AG04450 (cell line): ENCODE data around the gene ITGA7. TPM values are rescaled to one million over a fixed set of nuclear protein-coding genes. Genes with fewer than 3 reads are reported as not detected.

Experiments
- CTCF ChIA-PET: fragments of 300-600, 350-600 bp; formaldehyde crosslinking; extraction: SDS; loops from one replicate; lab custom pipeline; 2022; ENCODE audit warnings: antibody characterized with exemption, inconsistent platforms; lab: Charles Lee
- POLR2A ChIA-PET: fragments of 350-600 bp; formaldehyde crosslinking; extraction: SDS; loops from one replicate; lab custom pipeline; 2021; ENCODE audit warnings: antibody characterized with exemption, inconsistent platforms; lab: Yijun Ruan, JAX
- DNase-seq: peaks from one replicate; pipeline ENCODE4 v3.0.0-alpha.2; 2011; ENCODE audit warnings: low read depth, low spot score
- H3K27ac ChIP-seq: one replicate; pipeline ENCODE4 v1.5.1; 2012; ENCODE audit warnings: low read depth, low read length, control low read depth
- H3K27me3 ChIP-seq: one replicate; pipeline ENCODE4 v1.6.0; 2012; ENCODE audit warnings: low read length; ENCODE audit not compliant: control insufficient read depth, insufficient read depth
- H3K4me3 ChIP-seq: 2 replicates; pipeline ENCODE4 v1.5.1; 2011; ENCODE audit warnings: mild to moderate bottlenecking, low read depth, low read length, control low read depth
- H3K9me3 ChIP-seq: 2 replicates; pipeline ENCODE4 v1.5.1; 2012; ENCODE audit warnings: low read length; ENCODE audit not compliant: control insufficient read depth, insufficient read depth
- CTCF ChIP-seq: IDR thresholded peaks from 2 replicates; pipeline ENCODE4 v1.5.1; 2011; ENCODE audit warnings: low read depth, low read length, control low read depth, inconsistent platforms
- polyA plus RNA-seq: library from polyadenylated mRNA; depleted of rRNA; stranded (reverse); fragments of >200 nt; gene quantifications from 2 replicates; pipeline ENCODE4 v1.2.3, GENCODE V29; 2011

ITGA7 gene
- polyA plus RNA-seq, 1 experiment = 9.1 TPM

- ChIA-PET POLR2A (no interaction called here), CTCF (no interaction called here)
- no peak for TF ChIP-seq CTCF
- H3K9me3 ChIP-seq = no peaks in the 10 kb centered on the region; the same call in 1 of the 2 replicates
- no peak overlapping the region for H3K27ac ChIP-seq
- no peak overlapping the region for H3K4me3 ChIP-seq
- DNase-seq = no peak
- H3K27me3 ChIP-seq = peaks cover 3% of the 10 kb centered on the region
These were observed 4.4 kb downstream of the ITGA7 start for GRCh38 chr12:55703288-55703687.

DNA sequence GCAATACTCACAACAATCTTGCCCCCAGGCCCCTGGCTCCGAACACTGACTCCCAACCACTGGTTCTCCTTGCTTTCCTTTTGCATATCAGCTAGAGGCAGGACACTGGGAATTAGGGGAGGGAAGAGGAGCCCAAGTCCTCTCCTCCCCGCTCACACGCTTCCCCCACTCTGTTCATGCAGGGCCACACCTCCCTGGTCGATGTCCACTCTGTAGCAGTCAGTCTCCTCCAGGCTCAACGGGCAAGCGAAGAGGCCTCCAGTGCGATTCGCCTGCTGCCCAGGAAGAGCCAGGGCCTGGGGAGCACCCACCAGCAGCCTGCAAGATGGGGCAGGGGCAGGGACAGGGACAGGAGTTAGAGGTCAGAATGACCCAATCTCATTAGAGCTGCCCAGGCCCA is 4.8 kb downstream of the ITGA7 start:
- Histone ChIP-seq H3K27ac (no peak overlapping the region), H3K4me3 (no peak overlapping the region), H3K9me3 (no peaks in the 10 kb centered on the region; the same call in 1 of the 2 replicates), H3K27me3 (peaks cover 3% of the 10 kb centered on the region)
- no peak for TF ChIP-seq CTCF
- ChIA-PET CTCF (no interaction called here), POLR2A (no interaction called here)
- no peak for DNase-seq

DNA sequence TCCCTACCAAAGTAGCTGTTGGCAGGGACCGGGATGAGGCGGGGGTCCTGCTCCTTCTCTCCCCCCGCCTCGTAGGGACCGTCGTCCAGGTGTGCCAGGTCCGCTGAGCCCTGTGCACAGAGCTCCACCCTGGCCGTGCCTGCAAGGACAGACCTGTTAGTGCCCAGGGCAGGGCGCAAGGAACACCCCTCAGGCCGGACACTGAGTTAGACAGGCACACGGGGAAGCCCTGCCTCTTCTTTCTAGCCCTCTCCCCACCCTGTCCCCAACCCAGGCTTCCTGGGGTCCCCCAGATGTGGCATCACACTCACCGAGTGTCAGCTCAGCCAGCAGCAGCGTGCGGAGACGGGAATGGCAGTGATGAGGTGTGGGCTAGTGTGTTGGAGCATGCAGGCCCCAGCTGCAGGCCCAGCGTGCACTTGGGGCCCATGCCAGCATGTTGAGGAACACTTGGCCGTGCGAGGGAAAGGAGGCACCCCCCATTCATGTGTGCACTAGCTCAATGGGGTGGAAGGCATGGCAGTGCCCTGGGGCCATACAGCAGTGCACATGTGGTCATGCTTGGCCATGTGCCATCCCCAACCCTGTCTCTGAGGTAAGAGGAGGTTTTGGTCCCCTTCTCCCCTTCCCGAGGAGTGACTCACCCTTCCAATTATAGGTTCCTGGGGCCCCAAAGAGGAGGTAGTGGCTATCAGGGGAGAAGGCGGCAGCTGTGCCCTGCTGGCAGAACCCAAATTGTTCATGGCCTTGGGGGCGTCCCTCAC is 7.3 kb downstream of the ITGA7 start:
- H3K4me3 ChIP-seq = no peak overlapping the region
- DNase-seq = no peak
- H3K9me3 ChIP-seq = no peaks in the 10 kb centered on the region
- ChIA-PET CTCF (no interaction called here), POLR2A (interaction anchor here (0.6 kb wide), 1 partner anchor 85 kb away, joined by 3 read pairs; no protein-coding TSS in a partner anchor)
- no peak overlapping the region for H3K27ac ChIP-seq
- no peak for TF ChIP-seq CTCF
- peaks cover 2% of the 10 kb centered on the region for H3K27me3 ChIP-seq

DNA sequence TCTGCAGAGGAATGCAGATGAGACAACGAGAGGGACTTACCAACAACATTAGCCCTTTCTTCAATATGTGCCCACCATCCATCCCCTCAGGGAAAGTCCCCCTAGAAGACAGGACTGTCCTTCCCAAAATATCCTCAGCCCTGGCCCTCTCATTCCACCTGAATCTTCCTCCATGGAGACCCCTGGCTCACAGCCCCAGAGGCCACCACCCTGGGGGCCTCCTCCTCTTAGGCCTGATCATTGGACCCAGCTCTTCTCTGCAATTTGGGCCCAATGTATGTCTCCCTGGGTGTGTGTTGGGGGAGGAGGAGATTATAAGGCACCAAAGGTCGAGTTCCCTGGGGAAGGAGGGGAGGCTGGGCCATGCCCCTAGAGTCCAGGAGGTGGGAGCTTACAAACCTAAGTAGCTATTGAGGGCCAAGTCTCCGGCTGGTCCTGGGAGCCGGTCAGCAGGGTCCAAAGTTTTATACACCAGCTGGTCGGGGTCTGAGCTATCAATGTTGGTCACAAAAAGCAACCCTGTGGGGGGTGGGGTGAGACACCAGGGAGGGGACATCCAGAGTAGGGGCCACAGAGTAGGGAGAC is 8.1 kb downstream of the ITGA7 start:
- H3K27me3 ChIP-seq = peaks cover 2% of the 10 kb centered on the region
- DNase-seq = no peak
- H3K4me3 ChIP-seq = no peak overlapping the region
- TF ChIP-seq CTCF = no peak
- ChIA-PET CTCF (no interaction called here), POLR2A (no interaction called here)
- H3K27ac ChIP-seq = no peak overlapping the region
- no peaks in the 10 kb centered on the region for H3K9me3 ChIP-seq

- no peak overlapping the region for H3K27ac ChIP-seq
- no peak overlapping the region for H3K4me3 ChIP-seq
- DNase-seq = no peak
- H3K27me3 ChIP-seq = peaks cover 2% of the 10 kb centered on the region
- TF ChIP-seq CTCF = no peak
- ChIA-PET POLR2A (no interaction called here), CTCF (no interaction called here)
- no peaks in the 10 kb centered on the region for H3K9me3 ChIP-seq
These were observed 8.7 kb downstream of the ITGA7 start for GRCh38 chr12:55698965-55699364.
